Inferior parietal cortex (tissue), 1 donor: ENCODE results near the gene RNF17.
"Not testable (repeated sequence)": the region's sequence is repeated elsewhere in the genome, so short reads cannot be mapped to it uniquely, and the experiment has no call there.

Experiments used
- DNase-seq: peaks from one replicate; pipeline ENCODE4 v3.0.0-alpha.2; 2016; ENCODE audit errors: extremely low spot score

Gene RNF17, protein sequence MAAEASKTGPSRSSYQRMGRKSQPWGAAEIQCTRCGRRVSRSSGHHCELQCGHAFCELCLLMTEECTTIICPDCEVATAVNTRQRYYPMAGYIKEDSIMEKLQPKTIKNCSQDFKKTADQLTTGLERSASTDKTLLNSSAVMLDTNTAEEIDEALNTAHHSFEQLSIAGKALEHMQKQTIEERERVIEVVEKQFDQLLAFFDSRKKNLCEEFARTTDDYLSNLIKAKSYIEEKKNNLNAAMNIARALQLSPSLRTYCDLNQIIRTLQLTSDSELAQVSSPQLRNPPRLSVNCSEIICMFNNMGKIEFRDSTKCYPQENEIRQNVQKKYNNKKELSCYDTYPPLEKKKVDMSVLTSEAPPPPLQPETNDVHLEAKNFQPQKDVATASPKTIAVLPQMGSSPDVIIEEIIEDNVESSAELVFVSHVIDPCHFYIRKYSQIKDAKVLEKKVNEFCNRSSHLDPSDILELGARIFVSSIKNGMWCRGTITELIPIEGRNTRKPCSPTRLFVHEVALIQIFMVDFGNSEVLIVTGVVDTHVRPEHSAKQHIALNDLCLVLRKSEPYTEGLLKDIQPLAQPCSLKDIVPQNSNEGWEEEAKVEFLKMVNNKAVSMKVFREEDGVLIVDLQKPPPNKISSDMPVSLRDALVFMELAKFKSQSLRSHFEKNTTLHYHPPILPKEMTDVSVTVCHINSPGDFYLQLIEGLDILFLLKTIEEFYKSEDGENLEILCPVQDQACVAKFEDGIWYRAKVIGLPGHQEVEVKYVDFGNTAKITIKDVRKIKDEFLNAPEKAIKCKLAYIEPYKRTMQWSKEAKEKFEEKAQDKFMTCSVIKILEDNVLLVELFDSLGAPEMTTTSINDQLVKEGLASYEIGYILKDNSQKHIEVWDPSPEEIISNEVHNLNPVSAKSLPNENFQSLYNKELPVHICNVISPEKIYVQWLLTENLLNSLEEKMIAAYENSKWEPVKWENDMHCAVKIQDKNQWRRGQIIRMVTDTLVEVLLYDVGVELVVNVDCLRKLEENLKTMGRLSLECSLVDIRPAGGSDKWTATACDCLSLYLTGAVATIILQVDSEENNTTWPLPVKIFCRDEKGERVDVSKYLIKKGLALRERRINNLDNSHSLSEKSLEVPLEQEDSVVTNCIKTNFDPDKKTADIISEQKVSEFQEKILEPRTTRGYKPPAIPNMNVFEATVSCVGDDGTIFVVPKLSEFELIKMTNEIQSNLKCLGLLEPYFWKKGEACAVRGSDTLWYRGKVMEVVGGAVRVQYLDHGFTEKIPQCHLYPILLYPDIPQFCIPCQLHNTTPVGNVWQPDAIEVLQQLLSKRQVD (N-terminal part only)

DNA sequence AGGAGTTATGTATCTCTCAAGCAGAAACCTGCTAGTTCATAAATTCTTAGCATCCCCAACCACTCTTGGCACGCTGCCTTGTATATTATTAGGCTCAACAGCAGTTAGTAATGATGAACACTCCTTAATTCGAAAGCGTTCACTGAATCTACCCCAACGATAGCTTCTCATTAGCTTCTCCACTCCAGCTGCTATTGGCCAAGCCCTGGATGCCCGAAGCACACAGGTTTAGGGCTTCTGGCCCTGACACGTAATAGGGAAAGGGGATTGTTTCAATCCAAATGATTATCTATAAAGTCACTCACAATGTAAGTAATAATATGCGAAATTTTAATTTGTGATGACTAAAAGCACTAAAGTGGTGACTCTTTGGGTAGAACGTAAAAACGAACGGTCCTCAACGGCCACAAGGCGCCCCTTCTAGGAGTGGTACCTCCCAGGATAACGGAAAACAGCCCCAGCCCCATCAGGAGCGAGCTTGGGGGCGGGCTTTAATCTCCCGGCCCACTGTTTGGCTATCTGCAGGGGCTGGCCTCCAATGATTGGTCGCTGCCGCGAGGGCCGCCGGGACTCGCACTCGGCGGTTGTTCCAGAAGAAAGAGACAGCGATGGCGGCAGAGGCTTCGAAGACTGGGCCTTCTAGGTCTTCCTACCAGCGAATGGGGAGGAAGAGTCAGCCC lies at the start of gene RNF17:
TSS of gene RNF17 (plus strand) at position 574 of the 680 bp plus-strand sequence. CDS start at position 609, 35 bp downstream.
- DNase-seq, result no peak

DNA sequence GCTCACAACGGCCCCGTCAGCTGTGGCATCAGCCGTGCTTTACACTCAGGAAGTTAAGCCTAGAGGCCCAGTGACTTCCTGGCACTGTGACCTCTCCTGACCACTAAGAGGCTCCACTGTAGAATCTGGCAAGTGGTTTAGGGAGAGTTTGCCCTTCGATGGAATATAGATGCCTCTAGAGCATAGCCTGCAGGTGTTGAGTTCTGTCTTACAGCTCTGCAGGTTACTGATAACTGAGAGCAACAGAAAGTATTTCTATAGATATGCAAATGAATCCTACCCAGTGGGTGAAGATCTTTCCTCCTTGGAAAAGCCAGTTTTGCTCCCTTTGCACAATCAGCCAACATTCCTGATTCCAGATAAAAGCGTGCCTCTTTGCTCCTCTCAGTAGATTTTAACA lies 48.0 kb upstream of the RNF17 start:
- DNase-seq, result no peak

DNA sequence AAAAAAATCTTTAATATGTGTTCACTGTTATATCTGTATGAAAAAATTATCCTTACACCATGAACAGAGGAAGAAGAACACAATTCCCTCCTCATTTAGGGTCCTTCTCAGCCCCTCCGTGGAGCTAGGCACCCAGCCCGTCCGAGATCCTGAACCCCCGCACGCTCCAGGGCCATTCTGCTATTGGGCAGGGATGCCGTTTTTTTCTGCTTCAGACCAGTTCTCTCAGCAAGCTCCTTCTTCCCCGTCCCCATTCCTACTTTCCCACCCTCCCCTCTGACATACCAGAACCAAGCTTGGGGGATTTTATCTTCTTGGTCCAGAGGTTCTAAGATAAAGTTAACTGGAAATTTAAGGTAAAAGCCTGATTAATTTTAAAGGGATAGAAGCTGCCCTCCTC lies 47.5 kb upstream of the RNF17 start:
- DNase-seq, result no peak

DNA sequence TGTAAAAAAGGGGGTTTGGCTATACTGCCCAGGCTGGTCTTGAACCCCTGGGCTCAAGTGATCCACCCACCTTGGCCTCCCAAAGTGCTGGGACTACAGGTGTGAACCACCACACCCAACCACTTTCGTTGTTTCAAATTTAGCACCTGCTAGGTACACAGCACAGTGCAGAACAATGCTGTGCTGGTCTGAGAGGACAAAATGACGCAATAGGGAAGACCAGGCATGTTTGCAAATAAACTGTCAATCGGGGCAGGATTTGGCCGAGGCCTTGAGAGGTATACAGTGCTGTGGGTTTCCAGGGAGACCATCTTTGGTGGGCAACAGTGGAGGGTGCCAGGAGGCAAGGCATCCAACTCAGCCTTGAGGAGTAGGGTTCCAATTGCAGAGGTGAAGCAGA lies 46.8 kb upstream of the RNF17 start:
- no peak for DNase-seq

DNA sequence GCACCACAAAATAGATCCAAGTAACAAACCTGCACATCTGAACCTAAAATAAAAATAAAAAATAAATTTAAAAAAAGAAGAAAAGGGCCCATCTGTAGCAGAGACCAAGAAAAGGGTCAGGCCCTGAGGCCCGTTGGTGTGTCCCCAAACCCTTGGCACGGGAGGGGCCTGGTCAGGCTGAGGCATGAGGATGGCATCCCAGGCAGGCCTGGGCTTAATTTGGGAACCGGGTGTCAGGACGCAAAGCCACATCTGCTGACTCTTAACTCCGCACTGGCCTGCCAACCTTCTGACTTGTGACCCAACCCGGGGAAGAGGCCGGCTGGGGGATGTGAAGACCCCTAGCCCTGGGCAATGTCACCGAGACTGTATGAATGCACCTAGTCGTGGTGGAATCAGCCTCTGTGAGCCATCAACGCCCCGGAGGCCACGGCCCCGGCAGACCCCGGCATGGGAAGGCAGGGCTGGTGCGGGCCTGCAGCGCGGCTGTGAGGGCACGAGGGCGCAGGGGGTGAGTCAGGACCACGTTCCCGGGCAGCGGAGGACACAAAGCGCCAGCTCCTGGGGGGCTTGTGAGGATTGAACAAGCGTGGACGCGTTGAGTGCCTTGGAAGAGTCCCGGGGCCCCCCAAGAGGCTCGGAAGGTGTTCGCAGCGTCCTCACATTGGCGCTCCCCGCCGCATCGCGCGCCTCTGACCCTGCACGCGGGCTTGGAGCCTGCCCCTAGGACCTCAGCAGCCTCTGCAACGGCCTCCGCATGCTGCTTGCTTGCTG lies 45.6 kb upstream of the RNF17 start:
- no peak for DNase-seq

DNA sequence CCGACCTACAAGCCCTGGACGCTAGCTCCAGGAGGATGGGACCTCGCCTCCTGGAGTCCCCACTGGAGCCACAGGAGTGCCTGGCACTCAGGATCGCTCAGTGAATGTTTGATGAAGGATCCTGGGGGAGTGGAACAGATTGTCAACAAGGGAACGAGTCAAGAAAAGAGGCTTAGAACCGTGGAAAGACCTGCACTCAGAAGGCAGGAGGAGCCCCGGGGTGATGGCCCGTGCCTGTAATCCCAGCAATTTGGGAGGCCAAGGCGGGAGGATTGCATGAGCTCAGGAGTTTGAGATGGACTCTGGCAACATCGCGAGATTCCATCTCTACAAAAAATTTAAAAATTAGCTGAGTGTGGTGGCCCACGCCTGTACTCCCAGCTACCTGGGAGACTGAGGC lies 44.8 kb upstream of the RNF17 start:
- no peak for DNase-seq

DNA sequence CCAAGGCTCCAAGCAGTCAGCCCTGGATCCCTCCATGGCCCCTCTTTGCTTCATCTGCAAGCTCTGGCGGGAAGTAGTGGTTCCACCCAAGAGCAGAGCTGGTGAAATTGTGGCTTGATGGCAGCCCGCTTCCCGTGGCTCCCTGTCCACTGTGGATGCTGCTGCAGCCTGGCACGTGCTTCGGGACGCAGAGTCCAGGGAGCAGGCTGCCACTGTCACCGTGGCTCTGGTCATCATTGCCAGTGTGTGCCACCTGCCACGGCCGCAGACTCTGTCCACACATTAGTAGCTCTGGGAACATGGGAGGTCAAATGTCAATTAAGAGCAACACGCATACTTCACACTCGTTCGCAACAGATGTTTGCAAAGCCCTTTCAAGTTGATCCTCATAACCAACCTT lies 40.8 kb upstream of the RNF17 start:
- no peak for DNase-seq

DNA sequence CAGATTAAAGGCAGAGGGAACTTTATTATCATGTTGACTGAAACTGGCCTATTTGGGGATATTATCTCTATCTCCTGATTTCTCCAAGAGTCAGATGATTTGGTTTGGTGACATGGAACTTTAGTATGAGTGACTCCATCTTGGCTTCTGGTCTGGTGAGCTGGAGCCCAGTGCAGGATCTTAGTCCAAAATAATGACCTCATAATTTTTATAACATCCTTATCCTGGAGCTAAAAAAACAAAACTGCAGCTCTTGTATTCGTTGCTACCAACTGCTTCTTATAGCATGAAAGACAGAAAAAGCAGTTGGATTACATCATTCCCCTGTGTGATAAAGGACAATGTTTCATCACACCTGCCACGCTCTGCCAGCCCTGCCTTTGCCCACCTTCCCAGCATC lies 39.3 kb upstream of the RNF17 start:
- DNase-seq, result no peak

DNA sequence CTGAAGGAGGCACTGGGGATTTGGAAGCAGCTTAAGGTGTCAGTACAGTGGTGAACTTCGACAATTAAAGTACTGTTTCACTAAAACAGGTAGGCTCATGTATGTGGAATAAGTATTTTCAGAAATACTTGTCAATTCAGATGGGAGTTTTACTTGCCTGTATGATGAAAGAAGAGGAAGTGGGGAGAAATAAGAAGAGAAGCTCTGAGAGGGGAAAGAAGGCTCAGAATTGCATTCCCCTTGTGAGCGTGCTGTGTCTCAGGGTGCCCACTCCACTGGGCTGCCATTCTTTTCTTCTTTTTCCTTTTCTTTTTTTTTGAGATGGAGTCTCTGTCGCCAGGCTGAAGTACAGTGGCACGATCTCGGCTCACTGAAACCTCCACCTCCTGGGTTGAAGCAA lies 38.6 kb upstream of the RNF17 start:
- DNase-seq, result no peak

DNA sequence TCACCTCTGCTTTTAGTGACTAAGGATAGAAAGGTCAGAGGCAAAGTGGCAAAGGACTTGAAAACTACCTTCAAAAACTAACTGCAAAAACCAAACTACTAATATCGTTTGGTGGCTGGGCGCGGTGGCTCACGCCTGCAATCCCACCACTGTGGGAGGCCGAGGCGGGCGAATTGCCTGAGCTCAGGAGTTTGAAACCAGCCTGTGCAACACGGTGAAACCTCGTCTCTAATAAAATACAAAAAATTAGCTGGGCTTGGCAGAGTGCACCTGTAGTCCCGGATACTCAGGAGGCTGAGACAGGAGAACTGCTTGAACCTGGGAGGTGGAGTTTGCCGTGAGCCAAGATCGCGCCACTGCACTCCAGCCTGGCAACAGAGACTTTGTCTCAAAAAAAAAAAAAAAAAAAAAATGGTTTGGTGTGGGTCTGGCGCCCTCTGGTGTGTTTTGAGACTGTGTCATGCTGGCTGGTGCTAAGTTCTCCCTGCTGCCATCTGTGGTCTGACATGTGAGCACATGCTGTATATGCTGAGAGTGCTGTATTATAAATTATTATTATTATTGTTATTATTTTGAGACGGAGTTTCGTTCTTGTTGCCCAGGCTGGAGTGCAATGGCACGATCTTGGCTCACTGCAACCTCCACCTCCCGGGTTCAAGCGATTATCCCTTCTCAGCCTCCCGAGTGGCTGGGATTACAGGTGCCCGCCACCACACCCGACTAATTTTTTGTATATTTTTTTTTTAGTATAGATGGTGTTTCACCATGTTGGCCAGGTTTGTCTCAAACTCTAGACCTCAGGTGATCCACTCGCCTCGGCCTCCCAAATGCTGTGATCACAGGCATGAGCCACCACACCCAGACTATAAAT lies 36.0 kb upstream of the RNF17 start:
- DNase-seq, result peak; percentile 78

DNA sequence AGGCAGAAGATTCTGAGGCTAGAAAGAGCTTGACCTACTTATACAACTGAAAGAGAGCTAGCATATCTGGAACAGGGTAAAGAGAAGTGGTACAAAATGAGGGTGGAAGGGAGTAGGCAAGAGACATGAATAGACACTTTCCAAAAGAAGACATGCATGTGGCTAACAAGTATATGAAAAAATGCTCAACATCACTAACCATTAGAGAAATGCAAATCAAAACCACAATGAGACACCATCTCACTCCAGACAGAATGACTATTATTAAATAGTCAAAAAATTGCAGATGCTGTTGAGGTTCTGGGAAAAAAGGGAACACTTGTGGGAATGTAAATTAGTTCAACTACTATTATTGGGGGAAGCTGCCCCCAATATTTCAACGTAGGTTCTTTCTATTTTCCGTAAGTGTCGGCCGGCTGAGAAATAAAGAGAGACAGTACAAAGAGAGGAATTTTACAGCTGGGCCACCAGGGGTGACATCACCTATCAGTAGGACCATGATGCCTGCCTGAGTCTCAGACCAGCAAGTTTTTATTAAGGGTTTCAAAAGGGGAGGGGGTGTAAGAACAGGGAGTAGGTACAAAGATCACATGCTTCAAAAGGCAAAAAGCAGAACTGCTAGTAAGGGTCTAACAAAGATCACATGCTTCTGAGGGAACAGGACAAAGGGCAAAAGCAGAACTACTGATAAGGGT lies 32.9 kb upstream of the RNF17 start:
- DNase-seq, result not testable (repeated sequence)

DNA sequence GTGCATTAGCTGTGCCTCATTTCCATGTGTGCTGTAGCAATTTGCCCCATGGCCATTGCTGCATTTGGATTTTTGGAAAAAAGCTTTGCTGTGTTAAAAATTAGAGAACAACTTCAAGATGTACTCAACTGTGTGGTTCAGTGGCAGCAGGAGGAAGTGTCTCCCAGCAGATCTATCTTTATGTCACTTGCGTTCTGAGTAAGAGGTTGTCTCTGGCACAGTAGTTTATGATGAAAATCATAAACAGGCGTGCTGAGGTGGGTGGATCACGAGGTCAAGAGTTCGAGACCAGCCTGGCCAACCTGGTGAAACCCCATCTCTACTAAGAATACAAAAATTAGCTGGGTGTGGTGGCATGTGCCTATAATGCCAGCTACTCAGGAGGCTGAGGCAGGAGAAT lies 29.0 kb upstream of the RNF17 start:
- DNase-seq, result no peak

DNA sequence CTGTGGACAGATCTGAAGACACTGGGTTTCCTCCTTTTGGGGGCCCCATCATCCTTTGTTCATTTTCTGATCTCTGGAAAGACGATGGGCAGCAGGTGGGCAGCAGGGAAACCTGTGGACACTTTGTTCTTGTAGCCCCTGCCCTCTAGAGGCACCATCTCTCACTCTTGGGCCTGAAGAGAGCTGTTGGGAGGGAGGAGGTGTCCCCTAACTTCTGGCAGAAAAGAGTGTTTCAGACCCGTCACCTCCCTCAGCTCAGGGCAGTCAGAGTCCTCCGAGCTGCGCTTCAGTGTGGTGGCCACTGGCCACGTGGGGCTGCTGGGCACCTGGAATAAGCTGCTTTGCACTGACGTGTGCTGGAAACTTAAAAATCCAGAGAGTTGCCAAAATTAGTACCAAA lies 26.9 kb upstream of the RNF17 start:
- DNase-seq, result no peak

DNA sequence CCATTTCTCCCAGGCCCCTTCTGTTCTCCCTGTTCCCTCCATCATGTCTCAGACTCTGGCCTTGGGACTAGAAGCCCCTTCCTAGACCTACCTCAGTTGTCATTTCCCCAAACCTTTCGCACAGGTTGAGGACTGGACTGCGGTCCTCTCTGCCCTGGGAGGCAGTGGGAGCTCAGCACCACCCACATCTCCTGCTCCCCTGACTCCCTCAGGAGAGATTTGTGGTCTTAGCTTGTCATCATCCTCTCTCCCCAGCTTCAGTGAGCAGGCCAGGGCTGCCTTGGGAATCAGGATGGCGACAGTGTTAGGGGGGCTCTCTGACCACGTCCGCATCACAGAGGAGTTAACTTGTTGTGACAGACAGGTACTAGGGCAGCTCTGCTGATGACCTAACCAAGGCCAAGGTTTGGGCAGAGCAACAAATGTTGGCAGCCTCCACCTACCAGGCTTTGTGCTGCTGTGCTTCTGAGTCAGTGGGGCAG lies 25.6 kb upstream of the RNF17 start:
- no peak for DNase-seq

DNA sequence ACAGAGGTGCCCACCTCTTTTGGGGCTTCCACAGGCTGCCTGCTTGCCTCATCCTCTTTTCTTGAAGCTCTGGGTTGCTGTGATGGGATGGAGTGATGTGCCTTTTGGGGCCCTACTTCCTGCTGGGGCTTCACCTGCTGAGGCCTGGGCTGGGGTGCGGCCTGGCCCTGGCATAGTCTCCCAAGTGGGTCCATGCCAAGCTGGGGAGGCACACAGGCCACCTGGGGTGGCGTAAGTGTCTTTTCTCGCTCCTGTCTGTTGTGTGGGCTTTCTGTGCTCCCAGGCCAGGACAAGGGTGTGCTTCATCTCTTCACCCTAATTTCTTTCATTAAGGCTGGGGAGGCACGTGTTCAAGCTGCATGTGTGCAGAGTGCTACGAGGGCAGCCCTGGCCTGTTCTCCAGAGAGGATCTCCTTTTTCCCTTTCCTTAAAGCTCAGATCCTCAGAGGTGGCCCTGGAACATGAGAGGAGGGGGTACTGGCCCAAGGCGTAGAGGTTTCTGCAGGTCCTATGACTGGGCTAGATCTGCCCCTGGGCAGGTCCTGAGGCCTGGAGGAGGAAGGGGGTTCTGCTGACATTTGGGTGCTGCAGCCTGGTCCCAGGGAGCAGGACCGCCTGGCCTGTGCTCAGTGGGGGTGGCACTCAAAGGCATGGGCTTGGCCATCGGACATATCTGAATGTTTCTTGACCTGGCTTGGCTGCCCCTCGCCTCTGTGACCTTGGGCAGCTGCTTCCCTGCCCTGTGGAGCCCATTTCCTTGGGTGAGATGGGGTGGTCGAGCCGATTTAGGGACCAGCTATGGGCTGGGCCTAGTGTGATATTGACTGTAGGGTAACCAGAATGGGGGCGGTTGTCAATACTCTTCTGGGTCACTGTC lies 23.7 kb upstream of the RNF17 start:
- no peak for DNase-seq

DNA sequence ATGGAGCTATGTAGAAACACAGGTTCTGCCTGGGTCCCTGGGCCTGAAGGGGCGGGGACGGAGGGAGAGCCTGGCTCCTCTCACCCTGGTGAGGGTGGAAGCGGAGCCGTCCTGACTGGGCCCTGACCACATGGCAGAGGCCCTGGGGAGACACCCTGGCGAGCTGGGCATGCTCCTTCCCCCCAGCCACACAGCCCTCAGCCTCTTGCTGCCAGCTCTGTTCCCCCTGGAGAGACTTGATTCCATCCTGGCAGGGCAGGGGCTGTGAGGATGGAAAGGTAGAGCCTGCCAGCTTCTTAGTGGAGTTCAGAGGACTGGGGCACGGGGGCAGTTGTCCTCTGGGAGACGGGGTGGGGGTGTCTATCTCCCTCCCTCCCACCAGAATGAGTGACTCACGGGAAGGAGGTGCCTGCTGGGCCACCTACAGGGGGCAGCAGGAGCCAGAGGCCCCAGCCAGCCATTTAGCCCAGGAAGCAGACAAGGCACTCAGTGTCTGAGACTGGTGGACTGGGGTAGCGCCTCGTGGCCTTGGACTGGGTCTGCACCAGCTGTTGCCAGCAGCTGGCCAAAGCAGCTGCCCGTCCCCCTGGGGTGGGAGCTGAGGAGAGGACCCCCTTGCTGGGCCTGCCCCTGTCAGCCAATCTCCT lies 22.8 kb upstream of the RNF17 start:
- no peak for DNase-seq

DNA sequence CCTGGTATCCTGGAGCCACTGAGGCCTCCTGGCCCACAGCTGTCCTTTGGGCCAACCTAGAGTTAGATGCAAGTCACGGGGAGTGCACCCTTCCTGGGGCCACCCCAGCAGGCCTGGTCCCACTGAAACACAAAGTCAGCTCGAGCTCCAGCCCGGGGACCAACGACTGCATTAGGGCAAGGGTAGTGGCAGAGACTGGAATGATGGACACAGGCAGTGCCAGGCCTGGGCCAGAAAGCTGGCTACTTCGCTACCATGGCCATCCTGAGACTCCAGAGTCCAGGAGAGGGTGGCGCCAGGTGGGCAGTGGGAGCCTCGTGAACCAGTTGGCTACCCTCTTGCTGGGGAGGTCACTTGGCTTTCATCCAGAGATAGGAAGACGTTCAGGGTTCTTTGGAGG lies 22.2 kb upstream of the RNF17 start:
- no peak for DNase-seq
